GM10266 (cell line): ENCODE results near the gene MIB2.

Experiments used
- DNase-seq: peaks from one replicate; pipeline ENCODE4 v3.0.0; 2012; ENCODE audit errors: extremely low spot score
- CTCF ChIP-seq: IDR thresholded peaks from 2 replicates; pipeline ENCODE4 v1.5.1; 2012; ENCODE audit warnings: mild to moderate bottlenecking, low read depth; ENCODE audit not compliant: control insufficient read depth, insufficient read depth; ENCODE audit errors: missing control alignments

MIB2 gene

DNA sequence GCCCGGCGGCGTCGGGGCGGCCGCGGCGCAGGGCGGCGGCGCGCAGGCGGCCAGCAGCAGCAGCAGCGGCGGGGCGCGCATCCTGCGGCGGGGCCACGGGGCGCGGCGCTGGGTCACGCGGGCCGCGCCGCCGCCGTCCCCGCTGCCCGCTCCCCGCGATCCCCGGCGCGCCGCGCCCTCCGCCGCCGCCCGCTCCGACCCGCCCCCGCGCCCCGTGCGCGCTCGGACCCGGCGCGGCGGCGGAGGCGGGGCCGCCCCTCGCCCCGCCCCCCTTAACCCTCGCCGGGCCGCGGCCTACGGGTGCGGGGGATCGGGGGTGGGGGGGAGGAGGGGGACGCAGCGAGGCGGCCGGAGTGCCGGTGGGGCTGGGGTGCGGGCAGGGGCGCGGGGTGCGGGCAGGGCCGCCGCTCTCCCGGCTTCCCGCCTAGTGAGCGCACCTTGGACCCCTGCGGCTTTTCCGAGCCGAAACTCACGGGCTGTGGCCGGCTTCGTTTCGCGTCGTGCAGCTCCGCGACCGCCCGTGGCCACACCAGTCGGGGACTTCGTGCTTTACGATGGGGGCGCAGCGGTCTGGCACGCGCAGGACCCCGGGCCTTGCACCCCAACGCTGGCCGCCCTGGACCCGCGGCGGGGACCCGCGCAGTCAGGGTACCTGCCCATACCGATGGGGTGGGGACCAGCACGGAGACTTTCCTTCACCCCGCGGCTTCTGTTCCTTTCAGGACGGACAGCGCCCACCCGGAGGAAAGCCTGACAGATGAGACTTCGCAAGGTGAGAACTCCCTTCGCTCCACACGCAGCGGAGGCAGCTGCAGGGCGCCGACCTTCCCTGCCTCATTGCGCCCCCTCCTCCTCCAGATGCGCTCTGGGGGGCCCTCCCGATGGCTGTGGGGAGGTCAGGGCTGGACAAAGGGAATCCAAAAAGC is 15.1 kb upstream of the MIB2 start, which contains the start of gene FNDC10:
Gene FNDC10 (minus strand): TSS at position 201 of the 926 bp plus-strand sequence. CDS start 120 bp downstream, at position 81.
- DNase-seq, result peak; percentile 44

DNA sequence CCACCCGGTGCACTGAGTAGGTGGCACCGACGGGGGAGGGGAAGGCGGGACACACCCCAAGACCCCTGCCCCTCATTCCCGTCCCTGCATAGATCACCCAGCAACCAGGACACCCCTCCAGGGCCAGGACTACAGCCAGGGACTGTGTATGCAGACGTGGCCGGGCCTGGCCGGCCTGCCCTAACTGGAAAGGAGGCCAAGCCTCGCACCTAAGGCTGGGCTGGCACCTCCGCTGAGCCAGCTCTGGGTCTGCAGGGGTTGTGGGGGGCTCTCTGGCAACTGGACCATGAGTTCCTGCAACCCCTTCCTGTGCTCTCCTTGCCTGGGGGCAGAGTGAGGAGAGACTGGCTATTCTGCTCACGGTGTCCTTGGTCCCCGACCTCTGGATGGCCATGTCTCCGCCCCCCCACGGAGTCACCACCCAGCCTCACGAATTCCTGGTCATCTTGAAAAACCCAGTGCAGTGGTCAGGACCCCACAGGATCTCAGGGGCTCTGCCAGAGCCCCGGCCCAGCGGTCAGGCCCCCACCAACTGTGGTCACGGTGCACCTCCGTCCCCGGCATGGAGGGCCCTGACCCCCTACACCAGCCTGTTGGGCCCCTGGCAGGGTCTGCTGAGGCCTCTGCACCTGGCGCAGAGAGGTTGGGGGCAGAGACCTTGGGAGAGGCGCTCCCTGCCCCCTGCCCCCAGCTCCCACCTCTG is 14.3 kb upstream of the MIB2 start:
- peak; percentile 31 for DNase-seq
- TF ChIP-seq CTCF, result no peak

More for the DNA sequence above, 15.1 kb upstream of the MIB2 start, which contains the start of gene FNDC10:
- no peak for TF ChIP-seq CTCF

- no peak for TF ChIP-seq CTCF
- DNase-seq, result no peak
Observed at GRCh38 chr1:1601564-1602303, 13.6 kb upstream of the MIB2 start.

DNA sequence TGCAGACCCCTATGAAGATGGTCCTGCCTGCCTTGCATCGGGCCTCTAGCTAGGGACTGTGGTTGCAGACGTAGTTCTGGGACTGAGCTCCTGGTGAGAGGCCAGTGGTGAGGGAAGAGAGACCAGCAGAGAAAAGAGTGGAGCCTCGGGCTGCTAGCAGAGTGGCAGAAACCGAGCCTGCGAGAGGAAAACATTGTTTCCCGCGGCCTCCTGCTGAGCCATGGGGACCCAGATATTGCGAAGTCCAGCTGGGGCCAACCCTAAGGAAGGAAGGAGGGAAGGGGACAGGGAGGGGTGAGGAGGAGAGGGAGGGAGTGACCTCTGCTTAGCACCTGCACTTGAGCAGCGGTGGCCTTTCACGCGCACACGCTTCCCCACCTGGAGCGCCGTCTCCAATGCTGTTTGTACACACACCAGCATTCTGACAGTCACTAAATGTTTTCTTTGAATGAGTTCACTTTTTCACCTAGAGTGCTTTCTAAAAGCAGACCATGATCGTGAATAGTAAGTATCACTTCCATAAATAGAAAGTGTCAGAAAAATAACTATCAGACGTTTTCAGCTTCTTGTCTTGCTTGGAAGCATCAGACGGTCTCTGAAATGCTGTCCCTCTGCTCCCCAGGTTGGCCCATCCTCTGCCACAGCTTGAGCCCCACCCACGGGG is 12.9 kb upstream of the MIB2 start:
- no peak for TF ChIP-seq CTCF
- peak; percentile 85 for DNase-seq

GRCh38 chr1:1602968-1603506 is 12.3 kb upstream of the MIB2 start:
- DNase-seq, result no peak

More at GRCh38 chr1:1602968-1603506, 12.3 kb upstream of the MIB2 start:
- TF ChIP-seq CTCF, result no peak
